Activated gamma-delta T cell treated with anti-CD3 and anti-CD28 coated beads, Interleukin-2, amount 50 U/mL, for 16 hours (primary cell): ENCODE results near the gene BAX.

Experiments
- DNase-seq: peaks from one replicate; pipeline ENCODE4 v3.0.0-alpha.2; 2020; ENCODE audit warnings: low read depth

BAX gene

GRCh38 chr19:48963371-48964204, 8.9 kb downstream of the BAX start:
- peak; percentile 58 for DNase-seq

DNA sequence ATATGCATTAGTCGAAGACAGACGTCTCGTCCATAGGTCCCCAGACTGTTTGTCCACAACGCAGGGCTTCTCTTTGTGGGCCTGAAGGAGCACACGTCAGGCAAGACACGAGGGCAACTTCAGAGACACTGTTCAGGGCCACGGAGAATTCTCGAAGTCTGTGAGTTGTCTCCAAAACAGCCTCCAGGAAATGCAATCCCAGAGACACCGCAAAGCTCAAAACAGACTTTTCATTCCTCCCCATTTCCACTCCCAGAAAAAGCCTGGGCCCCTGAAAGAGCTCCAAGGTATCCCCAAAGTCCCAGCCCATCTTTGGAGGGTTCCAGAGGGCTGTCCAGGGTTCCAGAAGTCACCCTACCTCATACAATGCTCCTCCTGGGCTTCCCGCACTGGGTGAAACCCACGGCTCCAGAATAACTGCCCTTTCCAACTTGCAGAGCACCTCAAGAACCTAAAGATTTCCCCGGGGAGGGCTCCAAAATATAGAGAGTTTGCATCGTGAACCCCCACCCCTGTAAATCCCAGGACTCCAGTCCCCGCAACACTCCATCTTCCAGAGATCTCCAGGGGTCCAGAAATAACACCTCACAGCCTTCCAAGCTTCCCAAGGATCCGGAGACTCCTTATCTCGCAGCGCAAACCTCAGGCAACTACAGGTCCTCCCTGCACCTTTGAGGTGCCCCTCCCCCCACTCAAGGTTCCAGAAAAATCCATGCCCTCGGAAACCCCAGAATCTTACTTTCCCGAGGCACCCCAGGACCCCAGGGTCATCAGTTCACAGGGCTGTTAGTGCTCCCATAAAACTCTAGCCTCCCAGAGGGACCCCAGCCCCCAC, 9.7 kb downstream of the BAX start:
- DNase-seq: no peak

- DNase-seq: peak; percentile 83
These were observed 10.5 kb downstream of the BAX start, which contains the start of gene FTL for GRCh38 chr19:48965040-48965805. Gene FTL, plus strand, starts transcription at chr19:48965309. Its CDS starts 199 bp downstream, at chr19:48965508.

- DNase-seq: peak; percentile 83
These were observed 11.3 kb downstream of the BAX start for GRCh38 chr19:48965806-48966540.

GRCh38 chr19:48966541-48967345, 12.1 kb downstream of the BAX start:
- no peak for DNase-seq

DNA sequence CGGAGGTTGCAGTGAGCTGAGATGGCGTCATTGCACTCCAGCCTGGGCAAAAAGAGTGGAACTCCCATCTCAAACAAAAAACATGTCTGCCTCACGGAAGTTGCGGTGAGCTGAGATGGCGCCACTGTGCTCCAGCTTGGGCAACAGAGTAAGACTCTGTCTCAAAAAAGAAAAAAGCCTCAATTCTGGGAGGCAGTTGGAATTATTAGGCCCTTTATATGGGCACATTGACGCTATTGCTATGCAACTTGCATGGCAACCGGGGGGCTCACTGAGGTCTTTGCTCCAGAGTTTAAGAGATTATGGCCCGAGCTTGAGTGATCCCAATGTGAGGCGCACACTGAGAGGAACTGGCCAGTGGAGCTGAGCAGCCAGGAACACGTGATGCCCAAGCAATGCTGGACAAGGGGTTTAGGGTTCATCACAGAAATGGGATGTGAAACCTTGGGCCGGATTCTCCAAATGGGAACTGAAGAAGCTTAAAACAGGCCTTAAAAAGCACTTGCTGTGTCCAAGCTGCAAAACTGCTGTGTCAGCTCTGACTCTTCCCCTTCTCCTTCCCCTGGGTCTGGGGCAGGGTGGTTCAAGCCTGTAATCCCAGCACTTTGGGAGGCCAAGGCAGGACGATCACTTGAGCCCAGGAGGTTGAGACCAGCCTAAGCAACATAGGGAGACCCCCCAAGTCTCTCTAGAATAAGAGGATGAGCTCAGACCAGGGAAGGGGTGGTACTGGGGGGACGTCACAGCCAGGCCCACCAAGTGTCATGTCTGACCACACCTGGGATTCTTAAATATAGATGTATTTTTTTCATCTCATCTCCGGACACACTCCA, 12.9 kb downstream of the BAX start:
- DNase-seq: no peak

GRCh38 chr19:48968179-48968661, 13.5 kb downstream of the BAX start:
- DNase-seq: no peak

DNA sequence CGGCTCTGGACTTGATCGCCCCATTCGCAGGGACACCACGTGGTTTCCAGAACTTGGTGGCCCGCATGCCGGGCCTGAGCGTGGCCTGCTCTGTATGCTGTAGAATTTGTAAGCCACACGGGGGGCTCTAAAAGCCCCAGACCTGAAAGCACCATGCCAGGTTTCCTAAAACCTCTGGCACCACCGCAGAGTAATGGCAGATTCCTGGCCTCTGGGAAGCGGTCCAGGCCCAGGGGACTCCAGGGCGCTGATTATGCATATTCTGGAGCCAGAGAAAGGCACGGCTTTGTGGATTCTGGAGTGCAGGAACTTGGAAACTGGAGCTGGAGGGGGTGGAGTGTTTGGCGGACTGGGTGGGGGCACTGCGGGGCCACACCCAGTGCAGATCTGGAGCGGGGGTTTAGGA, 14.1 kb downstream of the BAX start:
- no peak for DNase-seq

- DNase-seq: no peak
These were observed 14.8 kb downstream of the BAX start for GRCh38 chr19:48969276-48970138.

GRCh38 chr19:48970139-48970766, 15.6 kb downstream of the BAX start:
- DNase-seq: no peak

DNA sequence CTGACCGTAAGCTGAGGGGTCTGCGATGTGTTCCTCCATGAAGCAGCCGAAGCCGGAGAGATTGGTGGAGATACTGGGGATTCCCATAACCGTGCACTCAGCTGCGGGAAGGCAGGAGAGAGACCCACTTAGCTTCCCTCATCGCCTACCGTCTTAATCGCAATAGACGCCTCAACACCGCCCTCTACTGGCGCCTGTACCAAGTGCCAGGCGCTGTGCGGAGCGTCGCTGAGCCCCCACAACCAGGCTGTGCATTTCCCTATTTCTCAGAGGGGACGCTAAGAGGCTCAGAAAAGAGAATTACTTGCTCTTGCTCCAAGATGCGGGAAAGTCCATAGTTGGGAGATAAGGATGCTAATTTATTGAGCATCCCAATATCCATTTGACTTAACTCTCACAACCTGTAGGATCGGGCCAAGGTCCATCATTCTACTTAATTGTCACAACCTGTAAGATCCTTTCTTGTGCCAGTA, 16.3 kb downstream of the BAX start:
- peak; percentile 77 for DNase-seq

- no peak for DNase-seq
These were observed 21.5 kb downstream of the BAX start for GRCh38 chr19:48975947-48976847.

DNA sequence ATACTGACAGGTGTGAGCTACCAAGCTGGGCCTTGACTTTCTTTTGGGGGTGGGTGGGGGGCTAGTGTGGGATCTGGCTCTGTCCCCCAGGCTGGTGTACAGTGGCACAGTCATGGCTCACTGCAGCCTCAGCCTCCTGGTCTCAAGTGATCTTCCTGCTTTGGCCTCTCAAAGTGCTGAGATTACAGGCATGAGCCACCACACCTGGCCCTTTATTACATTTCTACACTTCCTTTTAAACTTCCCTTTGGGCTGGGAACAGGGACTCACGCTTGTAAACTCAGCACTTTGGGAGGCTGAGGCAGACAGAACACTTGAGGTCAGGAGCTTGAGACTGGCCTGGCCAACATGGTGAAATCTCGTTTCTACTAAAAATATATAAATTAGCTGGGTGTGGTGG, 22.4 kb downstream of the BAX start:
- no peak for DNase-seq

DNA sequence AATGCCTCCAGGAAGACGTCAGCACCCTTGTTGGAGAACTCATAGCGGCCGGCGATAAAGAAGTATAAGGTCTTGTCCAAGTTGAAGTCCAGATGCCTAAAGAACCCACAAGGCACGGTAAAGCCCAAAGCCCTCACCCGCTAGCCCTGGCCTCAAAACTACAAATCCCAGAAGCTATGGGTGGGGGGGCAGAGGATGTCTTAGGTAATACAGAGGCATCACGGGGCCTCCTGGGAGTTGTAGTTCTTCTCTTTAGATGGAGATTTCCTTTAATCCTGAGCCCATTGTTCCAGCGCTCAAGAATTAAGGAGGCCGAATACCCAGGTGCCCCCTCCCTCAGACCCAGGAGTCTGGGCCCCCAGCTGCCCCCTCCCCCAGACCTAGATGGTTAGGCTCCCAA, 27.6 kb downstream of the BAX start:
- DNase-seq: no peak

- no peak for DNase-seq
These were observed 31.0 kb downstream of the BAX start for GRCh38 chr19:48985711-48986110.

DNA sequence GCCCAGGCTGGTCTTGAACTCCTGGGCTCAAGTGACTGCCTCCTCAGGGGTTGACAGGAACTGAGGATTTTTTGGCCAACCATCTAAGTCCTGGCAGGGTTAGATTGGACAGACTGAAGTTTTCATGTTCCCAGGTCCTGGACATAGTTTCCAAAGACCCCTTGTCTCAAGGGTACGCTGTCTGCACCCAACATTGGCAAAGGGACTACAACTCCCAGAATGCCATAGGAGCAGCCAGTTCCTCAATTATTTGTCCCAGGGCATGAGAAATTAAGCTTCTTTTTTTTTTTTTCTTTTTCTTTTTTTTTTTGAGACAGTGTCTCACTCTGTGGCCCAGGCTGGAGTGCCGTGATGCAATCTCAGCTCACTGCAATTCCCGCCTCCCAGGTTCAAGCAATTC, 31.5 kb downstream of the BAX start:
- no peak for DNase-seq

DNA sequence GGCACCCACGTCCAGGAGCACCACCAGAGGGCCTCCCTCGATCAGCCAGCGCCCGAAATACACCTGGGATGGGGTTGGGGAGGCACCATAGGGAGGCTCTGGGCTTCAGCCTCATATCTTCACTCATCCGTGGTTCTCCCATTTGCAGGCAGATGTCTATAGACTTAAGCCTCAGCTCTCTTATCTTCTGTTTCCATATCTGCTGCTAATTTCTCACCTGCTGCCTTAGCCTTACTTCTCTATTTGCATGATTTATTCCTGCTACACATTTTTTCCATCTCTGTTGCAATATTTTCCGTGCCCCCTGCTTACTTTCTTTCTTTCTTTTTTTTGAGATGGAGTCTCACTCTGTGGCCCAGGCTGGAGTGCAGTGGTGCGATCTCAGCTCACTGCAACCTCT, 32.6 kb downstream of the BAX start:
- DNase-seq: no peak
